GM10248 (cell line): ENCODE results near the gene LSAMP.

Source experiments
- CTCF ChIA-PET: fragments of 300-600 bp; sonication (Branson Sonifier 250); formaldehyde crosslinking; extraction: SDS; loops from one replicate; lab custom pipeline; 2021; ENCODE audit warnings: antibody characterized with exemption; lab: Yijun Ruan, JAX
- POLR2A ChIA-PET: fragments of 350-650 bp; sonication (Branson Sonifier 250); formaldehyde crosslinking; extraction: SDS; loops from one replicate; lab custom pipeline; 2020; ENCODE audit warnings: antibody characterized with exemption; lab: Yijun Ruan, JAX
- DNase-seq: peaks from one replicate; pipeline ENCODE4 v3.0.0; 2012; ENCODE audit errors: extremely low spot score
- CTCF ChIP-seq: IDR thresholded peaks from 2 replicates; pipeline ENCODE4 v1.5.1; 2012; ENCODE audit warnings: mild to moderate bottlenecking, low read depth; ENCODE audit errors: extremely low read depth, missing control alignments, control extremely low read depth

Gene LSAMP

GRCh38 chr3:116423945-116424344, 21.3 kb downstream of the LSAMP start:
- ChIA-PET POLR2A (no interaction called here), CTCF (interaction anchor here (1.1 to 1.2 kb wide), 2 partner anchors 10 to 267 kb away, joined by 3 read pairs; no protein-coding TSS in a partner anchor)
- TF ChIP-seq CTCF: no peak
- DNase-seq: no peak

- DNase-seq: no peak
- POLR2A ChIA-PET: no interaction called here
- TF ChIP-seq CTCF: no peak
- CTCF ChIA-PET: interaction anchor here (1.1 to 1.2 kb wide), 2 partner anchors 11 to 268 kb away, joined by 3 read pairs; no protein-coding TSS in a partner anchor
Observed at GRCh38 chr3:116423374-116423773, 21.9 kb downstream of the LSAMP start.

- ChIA-PET CTCF (no interaction called here), POLR2A (no interaction called here)
- TF ChIP-seq CTCF: no peak
- DNase-seq: no peak
Observed at GRCh38 chr3:116417151-116417550, 28.1 kb downstream of the LSAMP start.

GRCh38 chr3:116413319-116413718, 32.0 kb downstream of the LSAMP start:
- no peak for DNase-seq
- ChIA-PET CTCF (no interaction called here), POLR2A (no interaction called here)
- TF ChIP-seq CTCF: no peak

- ChIA-PET CTCF (no interaction called here), POLR2A (no interaction called here)
- DNase-seq: no peak
- TF ChIP-seq CTCF: no peak
Observed at GRCh38 chr3:116408473-116408872, 36.8 kb downstream of the LSAMP start.

GRCh38 chr3:116405231-116405630, 40.1 kb downstream of the LSAMP start:
- POLR2A ChIA-PET: no interaction called here
- DNase-seq: no peak
- TF ChIP-seq CTCF: no peak
- CTCF ChIA-PET: no interaction called here

- ChIA-PET CTCF (no interaction called here), POLR2A (no interaction called here)
- no peak for DNase-seq
- TF ChIP-seq CTCF: no peak
Observed at GRCh38 chr3:116399701-116400226, 45.5 kb downstream of the LSAMP start.
